ENCODE measurements around the gene NFATC1. TPM values are rescaled to one million over a fixed set of nuclear protein-coding genes. Genes with fewer than 3 reads are reported as not detected.

NFATC1 gene
- polyA plus RNA-seq, 3 donors: 4.6 to 7.0 (median 5.2) TPM

- no peak for DNase-seq (ENCODE audit: extremely low read depth in 1 of 11, low read depth in 9 of 11, low spot score in 4 of 11)
Measured at GRCh38 chr18:79533146-79533545, 137.4 kb downstream of the NFATC1 start.

DNA sequence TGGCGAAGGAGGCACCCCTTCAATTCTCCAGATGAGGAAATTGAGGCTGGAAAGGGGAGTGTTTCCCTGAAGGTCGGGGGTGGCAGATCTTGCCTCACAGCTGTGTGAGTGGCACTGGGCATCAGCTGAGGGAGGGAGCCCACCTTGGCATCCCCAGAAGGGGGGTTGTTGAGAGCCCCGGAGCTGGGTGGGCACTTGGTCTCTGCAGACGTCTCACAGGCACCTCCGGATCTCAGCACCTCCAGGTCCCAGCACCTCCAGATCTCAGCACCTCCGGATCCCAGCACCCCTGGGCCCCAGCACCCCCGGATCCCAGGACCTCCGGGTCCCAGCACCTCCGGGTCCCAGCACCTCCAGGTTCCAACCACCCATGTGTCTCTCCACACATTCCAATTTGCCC, 137.9 kb downstream of the NFATC1 start:
- DNase-seq (ENCODE audit: extremely low read depth in 1 of 11, low read depth in 9 of 11, low spot score in 4 of 11): no peak

GRCh38 chr18:79534356-79534755, 138.6 kb downstream of the NFATC1 start:
- DNase-seq (ENCODE audit: extremely low read depth in 1 of 11, low read depth in 9 of 11, low spot score in 4 of 11): no peak

DNA sequence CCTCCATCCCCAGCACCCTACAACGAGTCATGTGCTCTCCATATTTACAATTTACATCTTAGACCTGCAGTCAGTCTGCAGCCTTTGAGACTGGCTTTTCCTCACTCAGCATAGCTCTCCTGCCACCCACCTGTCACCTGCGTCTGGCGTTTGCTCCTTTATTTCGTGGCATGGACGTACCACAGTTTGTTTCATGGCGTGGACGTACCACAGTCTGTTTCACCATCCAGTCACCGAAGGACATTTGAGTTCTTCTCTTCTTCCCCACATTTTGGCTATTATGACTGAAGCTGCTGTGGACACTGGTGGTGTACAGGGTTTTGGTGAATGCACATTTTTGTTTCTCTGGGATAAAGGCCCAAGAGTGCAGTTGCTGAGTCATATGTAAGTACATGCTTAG, 142.0 kb downstream of the NFATC1 start:
- no peak for DNase-seq (ENCODE audit: extremely low read depth in 1 of 11, low read depth in 9 of 11, low spot score in 4 of 11)

DNA sequence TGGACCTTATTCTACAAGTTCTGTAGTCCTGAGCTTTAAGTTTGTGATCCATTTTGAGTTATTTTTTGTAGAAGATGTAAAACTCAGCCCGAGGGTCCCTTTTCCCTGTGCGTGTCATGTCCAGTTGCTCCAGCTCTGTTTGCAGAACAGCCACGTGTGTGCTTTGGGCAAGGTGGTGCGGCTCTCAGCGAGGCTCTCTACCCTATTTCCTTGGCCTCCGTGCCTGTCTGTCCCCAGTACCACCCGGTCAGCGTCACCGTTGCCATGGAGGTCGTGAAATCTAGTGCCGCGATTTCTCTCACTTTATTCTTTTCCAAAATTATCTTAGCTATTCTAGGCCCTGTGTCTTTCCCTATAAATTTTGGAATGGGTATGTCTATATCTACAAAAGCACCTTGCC, 142.9 kb downstream of the NFATC1 start:
- no peak for DNase-seq (ENCODE audit: extremely low read depth in 1 of 11, low read depth in 9 of 11, low spot score in 4 of 11)

- no peak for DNase-seq (ENCODE audit: extremely low read depth in 1 of 11, low read depth in 9 of 11, low spot score in 4 of 11)
Measured at GRCh38 chr18:79540161-79540903, 144.6 kb downstream of the NFATC1 start.

DNA sequence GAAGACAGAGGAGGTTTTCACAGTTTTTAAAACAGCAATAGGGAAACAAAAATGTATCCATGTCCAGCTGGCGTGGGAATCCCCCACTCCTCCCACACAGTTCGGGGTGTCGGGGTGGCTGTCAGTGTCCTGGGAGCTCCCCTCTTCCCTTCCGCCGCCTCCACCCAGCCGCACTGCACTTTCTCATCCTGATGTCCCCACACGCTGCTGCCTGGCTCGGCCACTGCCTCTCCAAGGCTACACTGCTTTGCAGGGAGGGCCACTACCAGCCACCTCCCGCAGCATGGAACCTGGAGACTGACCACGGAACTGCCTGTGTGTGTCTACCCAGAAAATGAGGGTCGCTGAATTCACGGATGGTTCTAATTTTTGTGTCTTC, 145.2 kb downstream of the NFATC1 start:
- no peak for DNase-seq (ENCODE audit: extremely low read depth in 1 of 11, low read depth in 9 of 11, low spot score in 4 of 11)

GRCh38 chr18:79542213-79542612, 146.5 kb downstream of the NFATC1 start:
- DNase-seq (ENCODE audit: extremely low read depth in 1 of 11, low read depth in 9 of 11, low spot score in 4 of 11): no peak

GRCh38 chr18:79542876-79543750, 147.4 kb downstream of the NFATC1 start:
- DNase-seq (ENCODE audit: extremely low read depth in 1 of 11, low read depth in 9 of 11, low spot score in 4 of 11): no peak

DNA sequence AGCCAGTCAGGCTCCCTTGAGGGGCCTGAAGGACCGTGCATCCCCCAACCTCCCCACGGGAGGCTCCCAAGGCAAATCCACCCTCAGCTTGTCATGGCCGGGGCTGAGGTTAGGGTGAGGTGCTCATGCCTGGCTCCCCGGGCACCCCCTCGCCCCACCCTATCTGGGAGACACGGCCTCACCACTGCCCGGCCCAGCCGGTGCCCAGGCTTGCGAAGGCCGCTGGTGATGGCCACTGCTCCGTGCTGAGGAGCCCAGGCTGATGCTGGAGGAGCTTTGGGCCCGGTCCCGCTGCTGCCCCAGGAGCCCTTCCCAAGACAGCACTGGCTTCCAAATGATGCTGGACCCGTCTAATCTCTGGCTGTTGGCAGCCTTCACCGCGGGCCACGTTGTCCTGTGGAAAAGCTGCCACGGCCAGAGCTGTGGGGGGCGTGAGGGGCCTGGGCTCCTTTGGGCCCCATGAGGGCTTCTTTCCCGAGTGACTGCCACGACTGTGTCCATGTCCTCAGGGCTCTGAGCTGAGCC, 148.2 kb downstream of the NFATC1 start:
- DNase-seq (ENCODE audit: extremely low read depth in 1 of 11, low read depth in 9 of 11, low spot score in 4 of 11): no peak

DNA sequence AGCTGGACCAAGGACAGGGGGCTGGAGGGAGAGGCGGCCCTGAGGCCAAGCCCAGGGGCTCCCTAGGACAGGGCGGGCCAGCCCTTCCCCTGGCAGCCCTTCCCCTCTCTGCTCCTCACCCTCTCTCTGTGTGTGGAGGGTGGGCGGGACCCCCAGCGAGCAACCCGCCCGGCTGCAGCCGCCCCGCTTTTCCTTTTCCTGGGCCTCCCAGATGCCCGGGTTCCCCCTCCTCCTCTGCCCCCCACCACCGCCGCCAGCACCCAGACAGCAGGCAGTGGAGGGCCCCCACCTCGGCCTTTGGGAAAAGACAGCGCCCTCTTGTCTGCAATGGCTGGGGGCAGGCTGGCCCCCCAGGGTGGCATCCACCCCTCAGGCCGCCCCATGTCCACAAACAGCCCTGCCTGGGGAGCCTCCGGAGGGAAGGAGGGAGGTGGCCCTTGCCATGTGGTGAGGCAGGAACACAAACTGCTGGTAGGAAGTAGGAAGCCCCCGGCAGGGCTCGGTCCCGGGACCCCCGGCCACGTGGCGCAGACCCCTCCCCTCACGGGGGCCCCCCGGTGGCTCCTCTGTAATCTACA, 148.7 kb downstream of the NFATC1 start:
- DNase-seq (ENCODE audit: extremely low read depth in 1 of 11, low read depth in 9 of 11, low spot score in 4 of 11): no peak

DNA sequence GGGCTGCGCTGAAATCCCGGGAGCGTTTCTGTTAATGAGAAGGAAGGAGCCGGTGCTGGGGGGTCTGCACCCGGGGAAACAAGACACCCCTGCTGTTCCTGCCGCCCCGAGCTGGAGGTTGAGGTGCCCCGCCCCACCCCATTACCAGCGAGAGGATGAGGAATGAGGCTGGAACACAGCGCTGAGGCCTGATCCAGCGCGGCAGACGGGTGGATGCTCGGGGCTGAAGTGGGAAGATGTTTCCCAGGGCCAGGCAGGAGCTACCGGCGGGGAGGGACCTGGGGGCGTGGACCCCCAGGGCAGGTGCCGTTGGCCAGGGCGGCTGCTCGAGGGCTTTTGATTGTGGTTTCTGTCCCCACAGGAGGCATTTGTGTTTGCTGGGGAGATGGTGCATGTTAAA, 149.5 kb downstream of the NFATC1 start:
- DNase-seq (ENCODE audit: extremely low read depth in 1 of 11, low read depth in 9 of 11, low spot score in 4 of 11): no peak

GRCh38 chr18:79545736-79546171, 150.0 kb downstream of the NFATC1 start:
- no peak for DNase-seq (ENCODE audit: extremely low read depth in 1 of 11, low read depth in 9 of 11, low spot score in 4 of 11)

GRCh38 chr18:79546781-79547272, 151.1 kb downstream of the NFATC1 start:
- DNase-seq (ENCODE audit: extremely low read depth in 1 of 11, low read depth in 9 of 11, low spot score in 4 of 11): no peak

DNA sequence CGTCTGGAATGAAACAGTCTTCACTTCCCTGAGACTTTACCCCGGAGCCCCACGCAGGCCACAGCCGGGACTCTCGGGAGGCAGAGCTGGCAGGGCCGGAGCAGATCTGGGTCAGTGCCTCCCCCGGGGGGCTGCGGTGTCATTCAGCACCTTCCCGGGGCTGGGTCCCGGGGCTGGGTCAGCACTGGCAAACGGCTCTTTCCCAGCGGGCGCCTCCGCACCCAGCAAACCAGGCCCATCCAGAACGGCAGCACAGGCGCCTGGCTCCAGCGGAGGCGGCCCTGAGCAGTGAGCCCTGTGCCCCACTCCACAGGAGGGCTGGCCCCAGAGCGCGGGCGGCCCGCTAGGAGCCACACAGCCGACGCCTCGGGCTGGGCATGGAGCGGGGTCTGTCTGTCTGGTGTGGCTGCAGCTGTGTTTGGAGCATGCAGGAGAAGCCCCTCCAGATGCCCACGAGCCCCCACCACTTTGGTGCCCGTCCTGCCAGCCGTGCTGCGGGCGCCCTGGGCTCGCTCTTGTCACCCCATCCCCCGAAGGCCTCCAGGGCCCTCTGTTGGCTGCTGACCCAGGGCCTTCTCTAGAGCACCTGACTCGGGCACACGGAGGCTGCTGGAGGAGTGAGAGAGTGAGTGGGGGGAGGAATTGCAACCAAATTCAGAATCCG, 151.8 kb downstream of the NFATC1 start:
- no peak for DNase-seq (ENCODE audit: extremely low read depth in 1 of 11, low read depth in 9 of 11, low spot score in 4 of 11)

GRCh38 chr18:79548077-79548450, 152.3 kb downstream of the NFATC1 start:
- no peak for DNase-seq (ENCODE audit: extremely low read depth in 1 of 11, low read depth in 9 of 11, low spot score in 4 of 11)

DNA sequence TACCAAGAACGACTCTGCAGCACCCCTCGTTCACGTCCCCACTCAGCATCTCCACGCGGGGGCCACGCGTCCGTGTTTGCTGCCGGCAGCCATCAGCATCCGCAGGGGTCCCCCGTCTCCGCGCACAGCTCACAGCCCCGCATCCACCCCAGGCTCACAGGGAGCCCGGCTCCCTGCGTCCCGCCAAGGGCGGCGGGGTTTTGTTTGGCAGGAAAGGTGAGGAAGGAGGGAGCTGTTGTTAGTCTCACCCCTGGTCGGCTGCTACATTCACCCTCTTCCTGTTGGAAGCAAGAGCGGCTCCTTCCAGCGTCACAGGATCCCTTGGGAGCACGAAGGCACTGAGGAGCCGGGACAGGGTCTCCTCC, 152.9 kb downstream of the NFATC1 start:
- no peak for DNase-seq (ENCODE audit: extremely low read depth in 1 of 11, low read depth in 9 of 11, low spot score in 4 of 11)

DNA sequence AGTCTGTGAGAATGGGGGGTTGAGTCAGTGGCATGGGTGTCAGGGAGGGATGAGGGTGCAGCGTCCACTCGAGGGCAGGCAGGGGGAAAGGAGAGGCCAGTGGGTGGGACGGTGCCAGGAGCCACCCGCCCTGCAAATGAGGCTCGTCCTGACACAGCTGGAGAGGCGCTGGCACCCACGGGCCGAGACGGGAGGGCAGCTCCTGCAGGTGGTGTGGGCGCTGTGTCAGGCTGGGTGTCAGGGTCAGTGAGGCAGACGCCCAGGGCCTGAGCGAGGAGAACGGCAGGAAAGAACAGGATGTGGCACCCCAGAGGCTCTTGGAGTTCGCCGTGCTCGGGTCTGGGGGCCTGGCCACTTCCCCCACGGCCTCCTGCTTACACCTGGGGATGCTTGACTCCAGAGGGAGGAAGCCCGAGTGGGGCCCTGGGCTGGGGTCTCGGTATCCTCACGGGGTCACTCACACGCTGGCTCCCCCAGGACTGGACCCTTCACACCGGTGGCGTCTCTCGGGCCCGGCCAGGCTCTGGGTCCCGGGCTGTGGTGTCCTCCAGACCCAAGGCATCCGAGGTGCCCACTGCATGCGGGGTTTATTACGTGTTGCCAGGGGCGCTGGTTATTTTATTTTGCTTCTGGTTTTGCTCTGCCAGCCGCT, 153.4 kb downstream of the NFATC1 start:
- no peak for DNase-seq (ENCODE audit: extremely low read depth in 1 of 11, low read depth in 9 of 11, low spot score in 4 of 11)

- DNase-seq (ENCODE audit: extremely low read depth in 1 of 11, low read depth in 9 of 11, low spot score in 4 of 11): no peak
Measured at GRCh38 chr18:79549638-79550000, 153.9 kb downstream of the NFATC1 start.

All from renal cortex interstitium (tissue), 11 donors.